HepG2 (cell line): ENCODE data around the gene SBK2. TPM values are rescaled to one million over a fixed set of nuclear protein-coding genes. Genes with fewer than 3 reads are reported as not detected.
A peak's percentile ranks its signal among the peaks of the same experiment; 100 is the strongest.

ENCODE experiments used
- BATF2 ChIP-seq: sonication (generic); formaldehyde crosslinking; IDR thresholded peaks from 2 replicates; pipeline ENCODE4 v1.8.0; 2022; ENCODE audit warnings: mild to moderate bottlenecking, missing genetic modification reagents, moderate library complexity
- DMAP1 ChIP-seq: IDR thresholded peaks from 2 replicates; pipeline ENCODE4 v1.6.1; 2016
- DR1 ChIP-seq: sonication (generic); formaldehyde crosslinking; IDR thresholded peaks from 2 replicates; pipeline ENCODE4 v1.8.0; 2021; ENCODE audit warnings: mild to moderate bottlenecking, missing genetic modification reagents, inconsistent platforms
- E2F1 ChIP-seq: sonication (generic); formaldehyde crosslinking; IDR thresholded peaks from 2 replicates; pipeline ENCODE4 v1.5.0; 2020; ENCODE audit warnings: missing genetic modification reagents
- E2F5 ChIP-seq: sonication (generic); formaldehyde crosslinking; conservative IDR thresholded peaks from 2 replicates; pipeline ENCODE4 v1.4.0; 2020; ENCODE audit warnings: missing genetic modification reagents
- ELF3 ChIP-seq: IDR thresholded peaks from 2 replicates; pipeline ENCODE4 v1.6.1; 2016; ENCODE audit warnings: missing genetic modification reagents, missing compliant biosample characterization
- EZH2 ChIP-seq: conservative IDR thresholded peaks from 2 replicates; pipeline ENCODE4 v1.6.1; 2012; ENCODE audit warnings: mild to moderate bottlenecking, low read depth, low read length, moderate library complexity
- FIP1L1 ChIP-seq: fragments of 200-400 bp; formaldehyde crosslinking; IDR thresholded peaks from 2 replicates; pipeline ENCODE4 v1.6.1; 2018; ENCODE audit warnings: low read depth, mild to moderate bottlenecking, low read length, moderate library complexity, borderline replicate concordance; ENCODE audit not compliant: insufficient read depth
- GPBP1L1 ChIP-seq: sonication (generic); formaldehyde crosslinking; IDR thresholded peaks from 2 replicates; pipeline ENCODE4 v1.5.0; 2020; ENCODE audit warnings: mild to moderate bottlenecking, missing genetic modification reagents
- HNRNPH1 ChIP-seq: fragments of 200-400 bp; formaldehyde crosslinking; optimal IDR thresholded peaks from 2 replicates; pipeline ENCODE3; 2017; ENCODE audit warnings: mild to moderate bottlenecking, low read depth, low read length
- KDM4B ChIP-seq: sonication (generic); formaldehyde crosslinking; IDR thresholded peaks from 2 replicates; pipeline ENCODE4 v1.4.0; 2020; ENCODE audit warnings: missing genetic modification reagents
- MATR3 ChIP-seq: sonication (generic); formaldehyde crosslinking; IDR thresholded peaks from 2 replicates; pipeline ENCODE4 v1.4.0; 2020; ENCODE audit warnings: missing genetic modification reagents
- MZF1 ChIP-seq: sonication (generic); formaldehyde crosslinking; IDR thresholded peaks from 2 replicates; pipeline ENCODE4 v1.8.1; 2023; ENCODE audit warnings: mild to moderate bottlenecking, missing genetic modification reagents, borderline replicate concordance
- NFRKB ChIP-seq: fragments of 450-650 bp; IDR thresholded peaks from 2 replicates; pipeline ENCODE4 v1.6.1; 2017
- NRL ChIP-seq: sonication (generic); formaldehyde crosslinking; IDR thresholded peaks from 2 replicates; pipeline ENCODE4 v1.5.0; 2020; ENCODE audit warnings: missing genetic modification reagents, mild to moderate bottlenecking, moderate library complexity, borderline replicate concordance
- PITX1 ChIP-seq: sonication (generic); formaldehyde crosslinking; IDR thresholded peaks from 2 replicates; pipeline ENCODE4 v1.5.1; 2020; ENCODE audit warnings: mild to moderate bottlenecking, missing genetic modification reagents
- PLRG1 ChIP-seq: fragments of 450-650 bp; conservative IDR thresholded peaks from 2 replicates; pipeline ENCODE4 v1.6.1; 2016
- SALL1 ChIP-seq: sonication (generic); formaldehyde crosslinking; IDR thresholded peaks from 2 replicates; pipeline ENCODE4 v1.8.0; 2022; ENCODE audit warnings: mild to moderate bottlenecking, missing genetic modification reagents
- SKIL ChIP-seq: sonication (generic); formaldehyde crosslinking; IDR thresholded peaks from 2 replicates; pipeline ENCODE4 v1.8.0; 2022; ENCODE audit warnings: missing genetic modification reagents, mild to moderate bottlenecking, moderate library complexity, borderline replicate concordance
- ZFP1 ChIP-seq: IDR thresholded peaks from 2 replicates; pipeline ENCODE4 v1.6.1; 2016
- ZNF280D ChIP-seq: sonication (generic); formaldehyde crosslinking; IDR thresholded peaks from 2 replicates; pipeline ENCODE4 v1.5.1; 2020; ENCODE audit warnings: mild to moderate bottlenecking, missing genetic modification reagents
- ZNF616 ChIP-seq: sonication (generic); formaldehyde crosslinking; IDR thresholded peaks from 2 replicates; pipeline ENCODE4 v1.5.0; 2020; ENCODE audit warnings: low read depth, mild to moderate bottlenecking, missing genetic modification reagents
- polyA plus RNA-seq, 8 experiments: library from polyadenylated mRNA; depleted of rRNA in 3 of 8; stranded (reverse) in 7 of 8; unstranded in 1 of 8; fragments of >200 nt; fragmentation: Illumina TruSeq in 4 of 8; extraction: Trizol in 4 of 8; gene quantifications; 2 replicates each; pipeline versions ENCODE4 v1.2.1 to v1.2.3, GENCODE V29; 2011 to 2016; ENCODE audit warnings: low read depth in 4 of 8, missing spikeins in 1 of 8, mixed read lengths in 1 of 8; ENCODE audit not compliant: insufficient read depth in 1 of 8
- total RNA-seq, 5 experiments: library from RNA; depleted of rRNA; stranded (reverse); fragments of >200 nt; fragmentation: Illumina TruSeq; extraction: Trizol; gene quantifications; 2 replicates each; pipeline ENCODE4 v1.2.3, GENCODE V29; 2016; ENCODE audit warnings: low read depth in 1 of 5

Gene SBK2
- total and polyA plus RNA-seq, 2 of the 13 experiments (the other 11 are each of a cell fraction or from before 2014, with no cell fraction given): 0.24 TPM; not detected in 1

GRCh38 chr19:55585658-55586339 is 48.9 kb upstream of the SBK2 start (continued):
- TF ChIP-seq ELF3 (CRISPR knock-in tag): no peak
- no peak for TF ChIP-seq DR1 (CRISPR knock-in tag)
- peak; percentile 47; the same call in 1 of the 2 replicates for TF ChIP-seq PITX1 (CRISPR knock-in tag)
- no peak for TF ChIP-seq EZH2
- no peak for TF ChIP-seq NFRKB
- no peak for TF ChIP-seq ZNF616 (CRISPR knock-in tag)
- 0 out of 2 replicates have a peak, but pooled peaks have one; percentile 31 for TF ChIP-seq SALL1 (CRISPR knock-in tag)
- TF ChIP-seq MZF1 (CRISPR knock-in tag): no peak
- no peak for TF ChIP-seq HNRNPH1
- TF ChIP-seq KDM4B: no peak
- TF ChIP-seq ZFP1 (CRISPR knock-in tag): no peak
- no peak for TF ChIP-seq E2F5
- TF ChIP-seq DMAP1 (CRISPR knock-in tag): no peak
- TF ChIP-seq PLRG1: no peak
- 0 out of 2 replicates have a peak, but pooled peaks have one; percentile 51 for TF ChIP-seq NRL (CRISPR knock-in tag)
- no peak for TF ChIP-seq BATF2 (CRISPR knock-in tag)
- no peak for TF ChIP-seq ZNF280D (CRISPR knock-in tag)
- TF ChIP-seq FIP1L1: no peak
- no peak; the same call in 1 of the 2 replicates for TF ChIP-seq SKIL (CRISPR knock-in tag)
- TF ChIP-seq GPBP1L1 (CRISPR knock-in tag): no peak
- no peak for TF ChIP-seq MATR3 (CRISPR knock-in tag)
- TF ChIP-seq E2F1 (CRISPR knock-in tag): no peak
